ENCODE data around the gene EFCAB5.
A peak's percentile ranks its signal among the peaks of the same experiment; 100 is the strongest.

Gene EFCAB5

GRCh38 chr17:30091771-30092170, 150.3 kb downstream of the EFCAB5 start:
- H4K20me1 ChIP-seq, result no peaks in the 10 kb centered on the region
- H3K4me3 ChIP-seq, result no peak overlapping the region
- no peak for TF ChIP-seq Cebpa-rat (IDR thresholded peaks at IDR 0.05)
- H3K36me3 ChIP-seq, result no peaks in the 10 kb centered on the region
- H3K4me2 ChIP-seq, result no peak overlapping the region
- no peak overlapping the region for H3K9ac ChIP-seq
- no peaks in the 10 kb centered on the region for H3K27me3 ChIP-seq
- peaks cover 31% of the 10 kb centered on the region for H3K4me1 ChIP-seq
- no peaks in the 10 kb centered on the region for H3K9me3 ChIP-seq
- no peak overlapping the region for H3K27ac ChIP-seq

GRCh38 chr17:30092886-30093285, 151.5 kb downstream of the EFCAB5 start:
- Histone ChIP-seq H4K20me1 (no peaks in the 10 kb centered on the region), H3K9me3 (no peaks in the 10 kb centered on the region), H3K4me2 (no peak overlapping the region), H3K36me3 (no peaks in the 10 kb centered on the region), H3K27me3 (no peaks in the 10 kb centered on the region), H3K27ac (no peak overlapping the region), H3K4me3 (no peak overlapping the region), H3K4me1 (peaks cover 31% of the 10 kb centered on the region), H3K9ac (no peak overlapping the region)
- no peak for TF ChIP-seq Cebpa-rat (IDR thresholded peaks at IDR 0.05)

- Histone ChIP-seq H3K9ac (no peak overlapping the region), H3K4me3 (no peak overlapping the region), H3K9me3 (no peaks in the 10 kb centered on the region), H3K36me3 (no peaks in the 10 kb centered on the region), H3K4me2 (peak overlapping the region; percentile 44; the same call in 1 of the 2 replicates), H4K20me1 (no peaks in the 10 kb centered on the region), H3K27ac (no peak overlapping the region), H3K4me1 (peaks cover 31% of the 10 kb centered on the region), H3K27me3 (no peaks in the 10 kb centered on the region)
- no peak for TF ChIP-seq Cebpa-rat (IDR thresholded peaks at IDR 0.05)
Measured at GRCh38 chr17:30093463-30094147, 152.2 kb downstream of the EFCAB5 start.

GRCh38 chr17:30095507-30096244, 154.2 kb downstream of the EFCAB5 start:
- no peaks in the 10 kb centered on the region for H3K9me3 ChIP-seq
- H3K36me3 ChIP-seq, result no peaks in the 10 kb centered on the region
- peak overlapping the region; percentile 67 for H3K27ac ChIP-seq
- TF ChIP-seq Cebpa-rat (IDR thresholded peaks at IDR 0.05), result no peak
- peak overlapping the region; percentile 67 for H3K4me2 ChIP-seq
- H3K4me3 ChIP-seq, result no peak overlapping the region
- H3K9ac ChIP-seq, result no peak overlapping the region
- peaks cover 31% of the 10 kb centered on the region for H3K4me1 ChIP-seq
- H4K20me1 ChIP-seq, result no peaks in the 10 kb centered on the region
- no peaks in the 10 kb centered on the region for H3K27me3 ChIP-seq

- TF ChIP-seq Cebpa-rat (IDR thresholded peaks at IDR 0.05), result no peak
- H3K4me1 ChIP-seq, result peaks cover 5% of the 10 kb centered on the region; the same call in 1 of the 2 replicates
- no peaks in the 10 kb centered on the region for H3K9me3 ChIP-seq
- no peak overlapping the region for H3K9ac ChIP-seq
- H3K4me2 ChIP-seq, result no peak overlapping the region
- no peaks in the 10 kb centered on the region for H3K27me3 ChIP-seq
- no peaks in the 10 kb centered on the region for H3K36me3 ChIP-seq
- no peak overlapping the region for H3K27ac ChIP-seq
- H4K20me1 ChIP-seq, result no peaks in the 10 kb centered on the region
- H3K4me3 ChIP-seq, result no peak overlapping the region
Measured at GRCh38 chr17:30101686-30102390, 160.4 kb downstream of the EFCAB5 start.

- H3K27ac ChIP-seq, result no peak overlapping the region
- no peak for TF ChIP-seq Cebpa-rat (IDR thresholded peaks at IDR 0.05)
- H3K36me3 ChIP-seq, result no peaks in the 10 kb centered on the region
- H3K9me3 ChIP-seq, result no peaks in the 10 kb centered on the region
- no peak overlapping the region for H3K9ac ChIP-seq
- no peaks in the 10 kb centered on the region for H3K27me3 ChIP-seq
- no peak overlapping the region for H3K4me2 ChIP-seq
- H3K4me1 ChIP-seq, result peaks cover 5% of the 10 kb centered on the region; the same call in 1 of the 2 replicates
- H4K20me1 ChIP-seq, result no peaks in the 10 kb centered on the region
- H3K4me3 ChIP-seq, result no peak overlapping the region
Measured at GRCh38 chr17:30103921-30104320, 162.5 kb downstream of the EFCAB5 start.

- H3K4me2 ChIP-seq, result peak overlapping the region; percentile 57
- H3K27ac ChIP-seq, result no peak overlapping the region
- no peaks in the 10 kb centered on the region for H3K36me3 ChIP-seq
- H3K4me1 ChIP-seq, result peaks cover 5% of the 10 kb centered on the region; the same call in 1 of the 2 replicates
- no peaks in the 10 kb centered on the region for H4K20me1 ChIP-seq
- H3K9ac ChIP-seq, result peak overlapping the region; percentile 9; the same call in 1 of the 2 replicates
- no peaks in the 10 kb centered on the region for H3K9me3 ChIP-seq
- H3K27me3 ChIP-seq, result no peaks in the 10 kb centered on the region
- H3K4me3 ChIP-seq, result peak overlapping the region; percentile 55
- TF ChIP-seq Cebpa-rat (IDR thresholded peaks at IDR 0.05), result no peak
Measured at GRCh38 chr17:30104575-30105339, 163.3 kb downstream of the EFCAB5 start.

GRCh38 chr17:30112794-30113193, 171.4 kb downstream of the EFCAB5 start:
- Histone ChIP-seq H3K27me3 (no peaks in the 10 kb centered on the region), H3K27ac (no peak overlapping the region), H3K36me3 (no peaks in the 10 kb centered on the region), H3K4me1 (peaks cover 6% of the 10 kb centered on the region), H4K20me1 (no peaks in the 10 kb centered on the region), H3K4me2 (no peak overlapping the region), H3K9ac (no peak overlapping the region), H3K9me3 (no peaks in the 10 kb centered on the region), H3K4me3 (no peak overlapping the region)
- no peak for TF ChIP-seq Cebpa-rat (IDR thresholded peaks at IDR 0.05)

GRCh38 chr17:30113213-30113612, 171.8 kb downstream of the EFCAB5 start:
- Histone ChIP-seq H3K27me3 (no peaks in the 10 kb centered on the region), H3K4me2 (no peak overlapping the region), H3K9ac (no peak overlapping the region), H3K4me3 (no peak overlapping the region), H3K27ac (no peak overlapping the region), H3K9me3 (no peaks in the 10 kb centered on the region), H4K20me1 (no peaks in the 10 kb centered on the region), H3K36me3 (no peaks in the 10 kb centered on the region), H3K4me1 (peaks cover 10% of the 10 kb centered on the region)
- no peak for TF ChIP-seq Cebpa-rat (IDR thresholded peaks at IDR 0.05)
